IMR-90 (cell line): ENCODE data around the gene KLHL14. TPM values are rescaled to one million over a fixed set of nuclear protein-coding genes. Genes with fewer than 3 reads are reported as not detected.

ENCODE experiments used
- ATAC-seq: fragments of 200-7000 bp; cut with Tn5 transposase; 2 replicates; pipeline ENCODE4 v1.9.1; 2020; ENCODE audit warnings: low read depth, mild to moderate bottlenecking, moderate library complexity
- BruUV-seq: library from RNA; stranded (reverse); fragments of 400-500 nt; replicated peaks from 2 replicates; lab custom pipeline; 2021; lab: Mats Ljungman, UMichigan
- CTCF ChIA-PET: fragments of 300-600 bp; formaldehyde crosslinking; extraction: SDS; loops from one replicate; lab custom pipeline; 2021; ENCODE audit warnings: antibody characterized with exemption; lab: Yijun Ruan, JAX
- POLR2A ChIA-PET: fragments of 300-600 bp; sonication (Branson Sonifier 250); formaldehyde crosslinking; loops from one replicate; lab custom pipeline; 2022; ENCODE audit warnings: antibody characterized with exemption; ENCODE audit not compliant: unreplicated experiment; lab: Charles Lee
- DNase-seq: peaks from one replicate; pipeline ENCODE4 v3.0.0; 2013
- H2AFZ ChIP-seq: replicated peaks from 2 replicates; pipeline ENCODE3; 2013; ENCODE audit warnings: low read length, mild to moderate bottlenecking; ENCODE audit not compliant: poor library complexity
- H2AK5ac ChIP-seq: 2 replicates; pipeline ENCODE4 v1.6.1; 2013; ENCODE audit warnings: low read depth, low read length, inconsistent platforms
- H2AK9ac ChIP-seq: replicated peaks from 2 replicates; pipeline ENCODE3; 2013; ENCODE audit warnings: mild to moderate bottlenecking, low read depth, low read length, moderate library complexity; ENCODE audit not compliant: poor library complexity
- H2BK120ac ChIP-seq: 2 replicates; pipeline ENCODE4 v1.6.1; 2013; ENCODE audit warnings: low read depth, low read length, inconsistent platforms
- H2BK15ac ChIP-seq: 3 replicates; pipeline ENCODE4 v1.6.1; 2013; ENCODE audit warnings: low read depth, low read length, inconsistent platforms
- H2BK20ac ChIP-seq: 2 replicates; pipeline ENCODE4 v1.6.1; 2013; ENCODE audit warnings: low read depth, mild to moderate bottlenecking, inconsistent platforms, low read length, moderate library complexity
- H2BK5ac ChIP-seq: 2 replicates; pipeline ENCODE4 v1.6.1; 2013; ENCODE audit warnings: mild to moderate bottlenecking, low read depth, low read length, inconsistent platforms; ENCODE audit not compliant: poor library complexity, severe bottlenecking
- H3K14ac ChIP-seq: replicated peaks from 2 replicates; pipeline ENCODE4 v1.6.1; 2013; ENCODE audit warnings: low read depth, low read length, inconsistent platforms
- H3K18ac ChIP-seq: 2 replicates; pipeline ENCODE4 v1.6.1; 2013; ENCODE audit warnings: low read depth, low read length, control low read depth
- H3K23ac ChIP-seq: 2 replicates; pipeline ENCODE4 v1.6.1; 2013; ENCODE audit warnings: low read depth, low read length, inconsistent platforms
- H3K27ac ChIP-seq: 2 replicates; pipeline ENCODE4 v1.5.1; 2013; ENCODE audit warnings: mild to moderate bottlenecking, control low read depth, low read length; ENCODE audit not compliant: insufficient read depth
- H3K27me3 ChIP-seq: 2 replicates; pipeline ENCODE4 v1.6.1; 2013; ENCODE audit warnings: low read length; ENCODE audit not compliant: control insufficient read depth, insufficient read depth
- H3K36me3 ChIP-seq: 2 replicates; pipeline ENCODE4 v1.6.1; 2013; ENCODE audit warnings: low read length, mixed read lengths; ENCODE audit not compliant: control insufficient read depth, insufficient read depth
- H3K4ac ChIP-seq: 2 replicates; pipeline ENCODE4 v1.6.1; 2013; ENCODE audit warnings: low read depth, low read length, inconsistent platforms
- H3K4me1 ChIP-seq: 2 replicates; pipeline ENCODE4 v1.6.1; 2013; ENCODE audit warnings: low read length, mixed read lengths; ENCODE audit not compliant: control insufficient read depth, insufficient read depth
- H3K4me2 ChIP-seq: 2 replicates; pipeline ENCODE4 v1.6.1; 2013; ENCODE audit warnings: low read depth, mild to moderate bottlenecking, control low read depth, low read length, moderate library complexity
- H3K4me3 ChIP-seq: 2 replicates; pipeline ENCODE4 v1.5.1; 2013; ENCODE audit warnings: low read depth, mild to moderate bottlenecking, control low read depth, low read length, moderate library complexity; ENCODE audit not compliant: insufficient read depth
- H3K56ac ChIP-seq: 2 replicates; pipeline ENCODE4 v1.6.1; 2013; ENCODE audit warnings: low read length, inconsistent platforms; ENCODE audit not compliant: insufficient read depth; ENCODE audit errors: extremely low read depth
- H3K79me1 ChIP-seq, 2 experiments: 2 replicates each; pipeline ENCODE4 v1.6.1; 2013; ENCODE audit warnings: low read length in 2 of 2, inconsistent platforms in 1 of 2, low read depth in 1 of 2
- H3K9ac ChIP-seq: 2 replicates; pipeline ENCODE4 v1.6.1; 2013; ENCODE audit warnings: low read depth, low read length, control low read depth
- H3K9me1 ChIP-seq: 2 replicates; pipeline ENCODE4 v1.6.1; 2013; ENCODE audit warnings: low read length, inconsistent platforms; ENCODE audit not compliant: insufficient read depth
- H3K9me3 ChIP-seq: 2 replicates; pipeline ENCODE4 v1.6.1; 2013; ENCODE audit warnings: low read length; ENCODE audit not compliant: control insufficient read depth, insufficient read depth
- H4K20me1 ChIP-seq: 2 replicates; pipeline ENCODE4 v1.6.1; 2013; ENCODE audit warnings: low read length, inconsistent platforms; ENCODE audit not compliant: insufficient read depth
- H4K5ac ChIP-seq: 2 replicates; pipeline ENCODE4 v1.6.1; 2013; ENCODE audit warnings: mild to moderate bottlenecking, low read depth, low read length, control low read depth
- H4K8ac ChIP-seq, 2 experiments: 2 replicates each; pipeline ENCODE4 v1.6.1; 2013; ENCODE audit warnings: low read depth in 2 of 2, low read length in 2 of 2, control low read depth in 1 of 2, inconsistent platforms in 1 of 2
- H4K91ac ChIP-seq: 2 replicates; pipeline ENCODE4 v1.6.1; 2013; ENCODE audit warnings: low read depth, low read length, inconsistent platforms; ENCODE audit not compliant: insufficient read depth
- FOS ChIP-seq: fragments of 150-350 bp; IDR thresholded peaks from 2 replicates; pipeline ENCODE4 v1.6.1; 2016; ENCODE audit warnings: low read depth, low read length
- RAD21 ChIP-seq: IDR thresholded peaks from 2 replicates; pipeline ENCODE4 v1.6.1; 2012; ENCODE audit warnings: low read length, improper control_type of control experiment
- SMC3 ChIP-seq: fragments of 150-350 bp; IDR thresholded peaks from 2 replicates; pipeline ENCODE4 v1.6.1; 2016; ENCODE audit warnings: low read depth, mild to moderate bottlenecking, antibody characterized with exemption, low read length, moderate library complexity
- WGBS, 2 experiments: methylation state at CpG; one replicate each; pipeline versions ENCODE4 v1.1.5 to v1.1.7; 2013; ENCODE audit warnings: missing lambda C conversion rate in 2 of 2; ENCODE audit not compliant: insufficient read length in 1 of 2; ENCODE audit errors: extremely low coverage in 2 of 2; 5-methylcytosine and 5-hydroxymethylcytosine counted together
- dilution Hi-C: fragments of 300-500 bp; cut with HindIII; formaldehyde crosslinking; loops from one replicate; pipeline ENCODE4 v1.14.3; 2018; ENCODE audit warnings: low sequenced_read_pairs; ENCODE audit not compliant: unreplicated experiment
- in situ Hi-C: fragments of 300-500 bp; cut with MboI; formaldehyde crosslinking; loops from 3 replicates; pipeline ENCODE4 v1.14.3; 2019; ENCODE audit warnings: low sequenced_read_pairs, inconsistent platforms, mixed read lengths
- intact Hi-C: fragments of 100-400 bp; cut with micrococcal nuclease; formaldehyde crosslinking; loops from 2 replicates; pipeline ENCODE4 v1.10.0; 2022
- polyA plus RNA-seq, 3 experiments: library from polyadenylated mRNA; depleted of rRNA; stranded (reverse); fragments of >200 nt; gene quantifications; 2 replicates each; pipeline ENCODE4 v1.2.3, GENCODE V29; 2012; ENCODE audit warnings: low replicate concordance in 1 of 3
- total RNA-seq: library from RNA; depleted of rRNA; stranded (reverse); fragments of >200 nt; gene quantifications from 2 replicates; pipeline ENCODE4 v1.2.3, GENCODE V29; 2012

The KLHL14 gene
- total and polyA plus RNA-seq, 2 of the 4 experiments (the other 2 are of a cell fraction) = not detected

DNA sequence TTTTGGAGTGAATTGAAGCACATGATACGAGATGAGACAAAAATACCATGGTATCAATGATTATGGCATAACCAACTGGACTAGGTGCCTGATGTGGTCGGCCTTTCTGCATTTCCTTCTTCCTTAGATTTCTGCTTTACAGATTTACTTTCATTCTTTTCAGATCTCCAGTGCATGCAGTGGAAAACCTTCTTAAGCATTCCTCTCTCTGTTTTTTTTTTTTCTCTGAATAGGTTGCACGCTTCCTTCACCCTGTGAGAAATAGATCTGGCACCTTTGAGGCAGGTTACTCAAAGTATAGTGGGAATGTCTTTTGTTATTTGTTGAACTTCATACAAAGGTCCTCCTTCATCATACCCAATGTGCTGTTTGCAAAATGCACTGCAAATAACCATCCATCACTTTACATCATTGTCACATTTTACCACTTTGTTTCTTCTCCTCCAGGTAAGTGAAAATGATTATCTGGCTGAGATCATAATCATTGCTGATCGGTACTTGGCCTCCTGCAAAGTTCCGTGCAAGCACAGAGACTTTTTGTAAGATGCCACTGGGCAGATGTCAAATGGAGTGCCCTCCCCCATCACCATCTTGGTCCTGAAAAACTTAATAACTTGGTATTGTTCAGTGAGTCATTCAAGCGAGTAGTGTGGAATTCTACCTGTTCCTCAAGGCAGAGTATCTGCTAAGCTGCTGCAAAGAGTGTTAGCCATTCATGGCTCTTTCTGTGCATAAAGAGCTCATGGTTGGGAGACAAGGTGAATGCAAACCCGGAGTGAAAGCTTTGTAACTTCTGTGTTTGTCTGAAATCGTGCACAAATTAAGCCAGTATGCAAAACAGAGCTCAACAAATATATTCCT, 30.0 kb upstream of the KLHL14 start (continued):
- TF ChIP-seq RAD21 = no peak

DNA sequence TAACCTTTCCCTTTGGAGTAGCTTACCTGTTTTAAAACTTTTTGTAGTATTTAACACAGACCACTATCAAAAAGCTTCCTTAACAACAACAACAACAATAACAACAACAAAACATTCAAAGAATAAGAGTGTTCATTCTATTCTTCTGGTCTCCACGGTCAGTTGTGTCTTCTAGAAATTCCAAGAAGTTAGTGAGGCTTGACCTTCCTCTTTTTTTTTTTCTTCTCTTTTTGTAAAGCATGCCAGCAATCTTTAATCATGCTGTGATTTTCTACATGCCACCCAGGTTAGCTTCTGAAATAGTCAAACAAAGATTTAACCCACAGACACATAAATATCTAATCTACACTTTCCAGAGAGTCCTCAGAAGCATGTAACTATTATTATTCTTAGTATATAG, 28.4 kb upstream of the KLHL14 start:
- H3K23ac ChIP-seq = no peak overlapping the region
- no peak overlapping the region for H2AFZ ChIP-seq
- H3K14ac ChIP-seq = no peak overlapping the region
- H2BK120ac ChIP-seq = no peak overlapping the region
- no peak overlapping the region for H3K18ac ChIP-seq
- H3K36me3 ChIP-seq = no peaks in the 10 kb centered on the region
- no peaks in the 10 kb centered on the region for H4K20me1 ChIP-seq
- no peak overlapping the region for H2BK20ac ChIP-seq
- intact Hi-C loops (no loop called here), in situ Hi-C loops (no loop called here), dilution Hi-C loops (no loop called here)
- no peak for DNase-seq
- H2BK15ac ChIP-seq = no peak overlapping the region
- no peaks in the 10 kb centered on the region for H3K27me3 ChIP-seq
- H2AK5ac ChIP-seq = no peak overlapping the region
- H3K9ac ChIP-seq = no peak overlapping the region
- no peak for TF ChIP-seq RAD21
- no peak for TF ChIP-seq SMC3
- no peak for TF ChIP-seq FOS
- H3K56ac ChIP-seq = no peak overlapping the region
- no peaks in the 10 kb centered on the region for H3K4me1 ChIP-seq
- no peak overlapping the region for H2AK9ac ChIP-seq
- no peak overlapping the region for H2BK5ac ChIP-seq
- WGBS, 2 experiments = no CpG with 5 or more reads among the region's 1 CpG
- ChIA-PET POLR2A (no interaction called here), CTCF (no interaction called here)
- ATAC-seq = no peak
- H3K27ac ChIP-seq = no peak overlapping the region
- H3K79me1 ChIP-seq = no peaks in the 10 kb centered on the region
- no TSS peak for BruUV-seq
- no peak overlapping the region for H4K8ac ChIP-seq
- no peaks in the 10 kb centered on the region for H3K9me1 ChIP-seq
- H4K91ac ChIP-seq = no peak overlapping the region
- H3K4me2 ChIP-seq = no peak overlapping the region
- H3K9me3 ChIP-seq = no peaks in the 10 kb centered on the region
- no peak overlapping the region for H3K4ac ChIP-seq
- H3K4me3 ChIP-seq = no peak overlapping the region
- H4K5ac ChIP-seq = no peak overlapping the region
